ENCODE measurements around the gene CD38.

Gene CD38

DNA sequence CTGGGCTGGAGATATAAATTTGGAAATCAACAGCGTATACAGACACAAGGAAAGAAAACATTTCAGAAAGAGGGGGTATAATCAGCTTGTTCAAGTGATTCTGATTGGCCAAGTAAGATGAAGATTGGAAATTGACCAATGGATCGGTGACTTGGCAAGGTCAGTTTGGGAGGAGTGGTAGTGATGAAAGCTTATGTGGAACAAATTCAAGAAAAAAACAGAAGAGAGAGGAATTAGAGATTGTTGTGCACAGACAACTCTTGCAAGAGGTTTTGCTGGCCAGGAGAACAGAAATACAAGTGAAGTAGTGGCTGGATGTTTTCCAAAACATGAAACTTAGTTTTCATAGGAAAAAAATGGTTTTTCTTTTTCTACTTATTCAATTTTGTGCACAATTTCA lies 16.3 kb downstream of the CD38 start:
- no peak for TF ChIP-seq EZH2phosphoT487 (IDR thresholded peaks at IDR 0.05; ENCODE audit: borderline replicate concordance, low read length)
- peaks cover 60% of the 10 kb centered on the region for H3F3A ChIP-seq (ENCODE audit: control insufficient read depth, insufficient read depth)
- H3K9me3 ChIP-seq (ENCODE audit: control insufficient read depth, insufficient read depth, low read length) = no peaks in the 10 kb centered on the region
- peaks cover 46% of the 10 kb centered on the region for H3K36me3 ChIP-seq (ENCODE audit: control insufficient read depth, low read length)
- peak overlapping the region; percentile 49 for H3K4me3 ChIP-seq (ENCODE audit: low read length)
- peaks cover 70% of the 10 kb centered on the region for H3K79me2 ChIP-seq (ENCODE audit: control insufficient read depth, low read length)
- H4K20me1 ChIP-seq (ENCODE audit: control insufficient read depth, insufficient read depth, low read depth, low read length) = no peaks in the 10 kb centered on the region
- no peaks in the 10 kb centered on the region for H3K9me2 ChIP-seq (replicated peaks; ENCODE audit: control insufficient read depth, low read length)
- peak overlapping the region; percentile 78 for H3K4me2 ChIP-seq (ENCODE audit: low read length)
- H3K27me3 ChIP-seq (ENCODE audit: control insufficient read depth, low read length) = no peaks in the 10 kb centered on the region
- H3K4me1 ChIP-seq (ENCODE audit: control insufficient read depth, low read length) = peaks cover 76% of the 10 kb centered on the region
- peak overlapping the region; percentile 98 for H3K27ac ChIP-seq (ENCODE audit: low read depth, low read length)

DNA sequence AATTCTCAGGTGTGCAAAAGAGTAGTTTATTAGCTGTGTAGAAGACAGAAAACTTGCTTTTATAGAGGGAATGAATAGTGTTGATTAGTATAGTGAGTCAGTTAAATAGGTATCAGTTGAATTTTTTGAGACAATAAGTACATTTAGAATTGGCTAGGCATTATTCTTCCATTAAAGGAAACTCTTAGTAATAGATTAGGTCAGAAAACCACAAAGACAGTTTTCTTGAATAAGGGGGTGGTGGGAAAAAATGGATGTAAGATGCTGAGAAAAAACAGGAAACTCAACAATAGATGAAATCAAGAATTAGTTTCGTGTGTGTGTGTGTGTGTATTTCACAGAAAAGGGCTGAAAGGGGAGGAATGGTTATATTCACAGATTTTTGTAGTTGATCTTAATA lies 16.8 kb downstream of the CD38 start:
- Histone ChIP-seq H3K27me3 (ENCODE audit: control insufficient read depth, low read length) (no peaks in the 10 kb centered on the region), H3K9me2 (replicated peaks; ENCODE audit: control insufficient read depth, low read length) (no peaks in the 10 kb centered on the region), H3K9me3 (ENCODE audit: control insufficient read depth, insufficient read depth, low read length) (no peaks in the 10 kb centered on the region), H3K79me2 (ENCODE audit: control insufficient read depth, low read length) (peaks cover 65% of the 10 kb centered on the region), H4K20me1 (ENCODE audit: control insufficient read depth, insufficient read depth, low read depth, low read length) (no peaks in the 10 kb centered on the region), H3K27ac (ENCODE audit: low read depth, low read length) (peak overlapping the region; percentile 98), H3K4me2 (ENCODE audit: low read length) (peak overlapping the region; percentile 78), H3K4me1 (ENCODE audit: control insufficient read depth, low read length) (peaks cover 77% of the 10 kb centered on the region), H3F3A (ENCODE audit: control insufficient read depth, insufficient read depth) (peaks cover 63% of the 10 kb centered on the region), H3K36me3 (ENCODE audit: control insufficient read depth, low read length) (peaks cover 41% of the 10 kb centered on the region), H3K4me3 (ENCODE audit: low read length) (peak overlapping the region; percentile 49)
- TF ChIP-seq EZH2phosphoT487 (IDR thresholded peaks at IDR 0.05; ENCODE audit: borderline replicate concordance, low read length) = no peak
- TF ChIP-seq, protein P1, sequence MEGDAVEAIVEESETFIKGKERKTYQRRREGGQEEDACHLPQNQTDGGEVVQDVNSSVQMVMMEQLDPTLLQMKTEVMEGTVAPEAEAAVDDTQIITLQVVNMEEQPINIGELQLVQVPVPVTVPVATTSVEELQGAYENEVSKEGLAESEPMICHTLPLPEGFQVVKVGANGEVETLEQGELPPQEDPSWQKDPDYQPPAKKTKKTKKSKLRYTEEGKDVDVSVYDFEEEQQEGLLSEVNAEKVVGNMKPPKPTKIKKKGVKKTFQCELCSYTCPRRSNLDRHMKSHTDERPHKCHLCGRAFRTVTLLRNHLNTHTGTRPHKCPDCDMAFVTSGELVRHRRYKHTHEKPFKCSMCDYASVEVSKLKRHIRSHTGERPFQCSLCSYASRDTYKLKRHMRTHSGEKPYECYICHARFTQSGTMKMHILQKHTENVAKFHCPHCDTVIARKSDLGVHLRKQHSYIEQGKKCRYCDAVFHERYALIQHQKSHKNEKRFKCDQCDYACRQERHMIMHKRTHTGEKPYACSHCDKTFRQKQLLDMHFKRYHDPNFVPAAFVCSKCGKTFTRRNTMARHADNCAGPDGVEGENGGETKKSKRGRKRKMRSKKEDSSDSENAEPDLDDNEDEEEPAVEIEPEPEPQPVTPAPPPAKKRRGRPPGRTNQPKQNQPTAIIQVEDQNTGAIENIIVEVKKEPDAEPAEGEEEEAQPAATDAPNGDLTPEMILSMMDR (IDR thresholded peaks at IDR 0.05; ENCODE audit: low read depth, low read length, poor library complexity, severe bottlenecking) = no peak

DNA sequence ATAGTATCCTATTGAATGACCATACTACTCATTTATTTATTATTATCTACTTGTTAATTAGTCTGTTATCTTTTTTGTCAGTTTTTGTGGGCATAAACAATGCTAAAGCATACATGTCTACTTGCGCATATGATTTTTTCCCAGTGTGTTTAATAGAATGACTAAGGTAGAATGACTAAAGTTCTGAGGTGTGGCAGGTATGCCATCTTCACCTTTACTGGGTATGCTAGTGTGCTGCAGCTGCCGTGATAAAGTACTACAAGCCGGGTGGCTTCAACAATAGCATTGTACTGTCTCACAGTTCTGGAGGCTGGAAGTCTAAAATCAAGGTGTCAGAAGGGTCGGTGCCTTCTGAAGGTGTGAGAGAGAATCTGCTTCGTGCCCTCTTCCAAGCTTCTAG lies 19.2 kb downstream of the CD38 start:
- Histone ChIP-seq H3F3A (ENCODE audit: control insufficient read depth, insufficient read depth) (peaks cover 82% of the 10 kb centered on the region), H3K4me2 (ENCODE audit: low read length) (peak overlapping the region; percentile 78), H3K27me3 (ENCODE audit: control insufficient read depth, low read length) (no peaks in the 10 kb centered on the region), H3K9me2 (replicated peaks; ENCODE audit: control insufficient read depth, low read length) (no peaks in the 10 kb centered on the region), H3K4me1 (ENCODE audit: control insufficient read depth, low read length) (peaks cover 100% of the 10 kb centered on the region), H3K27ac (ENCODE audit: low read depth, low read length) (peak overlapping the region; percentile 98), H3K36me3 (ENCODE audit: control insufficient read depth, low read length) (peaks cover 63% of the 10 kb centered on the region), H4K20me1 (ENCODE audit: control insufficient read depth, insufficient read depth, low read depth, low read length) (no peaks in the 10 kb centered on the region), H3K9me3 (ENCODE audit: control insufficient read depth, insufficient read depth, low read length) (peaks cover 16% of the 10 kb centered on the region; the same call in 1 of the 2 replicates), H3K79me2 (ENCODE audit: control insufficient read depth, low read length) (peaks cover 87% of the 10 kb centered on the region), H3K4me3 (ENCODE audit: low read length) (peak overlapping the region; percentile 62)
- TF ChIP-seq EZH2phosphoT487 (IDR thresholded peaks at IDR 0.05; ENCODE audit: borderline replicate concordance, low read length) = no peak
- TF ChIP-seq, protein P1 (IDR thresholded peaks at IDR 0.05; ENCODE audit: low read depth, low read length, poor library complexity, severe bottlenecking) = no peak

DNA sequence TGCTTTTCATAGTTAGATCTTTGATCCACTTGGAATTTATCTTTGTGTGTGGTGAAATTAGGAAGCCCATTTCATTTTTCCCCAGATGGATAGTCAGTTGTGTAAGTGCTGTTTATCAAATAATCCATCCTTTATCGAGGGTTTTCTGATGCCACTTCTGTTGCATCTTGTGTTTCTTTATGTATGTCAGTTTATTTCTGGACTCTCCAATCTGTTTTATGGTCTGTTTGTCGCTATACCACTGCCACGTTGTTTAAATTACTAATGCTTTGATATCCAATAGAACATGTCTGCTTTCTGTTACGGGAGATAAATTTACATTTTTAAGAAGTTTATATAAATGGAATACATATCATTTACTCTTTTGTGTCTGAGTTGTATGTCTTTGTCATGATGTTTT lies 21.0 kb downstream of the CD38 start:
- H4K20me1 ChIP-seq (ENCODE audit: control insufficient read depth, insufficient read depth, low read depth, low read length) = no peaks in the 10 kb centered on the region
- H3F3A ChIP-seq (ENCODE audit: control insufficient read depth, insufficient read depth) = peaks cover 87% of the 10 kb centered on the region
- H3K9me3 ChIP-seq (ENCODE audit: control insufficient read depth, insufficient read depth, low read length) = peaks cover 16% of the 10 kb centered on the region; the same call in 1 of the 2 replicates
- peak overlapping the region; percentile 78 for H3K4me2 ChIP-seq (ENCODE audit: low read length)
- H3K4me1 ChIP-seq (ENCODE audit: control insufficient read depth, low read length) = peaks cover 100% of the 10 kb centered on the region
- peaks cover 87% of the 10 kb centered on the region for H3K79me2 ChIP-seq (ENCODE audit: control insufficient read depth, low read length)
- H3K27me3 ChIP-seq (ENCODE audit: control insufficient read depth, low read length) = no peaks in the 10 kb centered on the region
- TF ChIP-seq, protein P1 (IDR thresholded peaks at IDR 0.05; ENCODE audit: low read depth, low read length, poor library complexity, severe bottlenecking) = no peak
- TF ChIP-seq EZH2phosphoT487 (IDR thresholded peaks at IDR 0.05; ENCODE audit: borderline replicate concordance, low read length) = no peak
- H3K36me3 ChIP-seq (ENCODE audit: control insufficient read depth, low read length) = peaks cover 48% of the 10 kb centered on the region
- peak overlapping the region; percentile 98 for H3K27ac ChIP-seq (ENCODE audit: low read depth, low read length)
- H3K4me3 ChIP-seq (ENCODE audit: low read length) = peak overlapping the region; percentile 62
- no peaks in the 10 kb centered on the region for H3K9me2 ChIP-seq (replicated peaks; ENCODE audit: control insufficient read depth, low read length)

Data from DOHH2 (cell line).